OCI-LY1 (cell line): Measurements from ENCODE around the gene CNTN3.

Experiments used
- EZH2 ChIP-seq: fragments of 200-600 bp; sonication (generic), shearing (Covaris generic); IDR thresholded peaks from 2 replicates; pipeline ENCODE4 v1.8.0; 2017; ENCODE audit warnings: borderline replicate concordance, mixed run types, mild to moderate bottlenecking, antibody characterized with exemption, low read length, moderate library complexity, mixed read lengths
- TF ChIP-seq, protein P1 (sequence below): fragments of 200-600 bp; sonication (generic), shearing (Covaris generic); IDR thresholded peaks from 2 replicates; pipeline ENCODE4 v1.5.1; 2017; ENCODE audit warnings: mild to moderate bottlenecking, antibody characterized with exemption, low read length, moderate library complexity, mixed read lengths

DNA sequence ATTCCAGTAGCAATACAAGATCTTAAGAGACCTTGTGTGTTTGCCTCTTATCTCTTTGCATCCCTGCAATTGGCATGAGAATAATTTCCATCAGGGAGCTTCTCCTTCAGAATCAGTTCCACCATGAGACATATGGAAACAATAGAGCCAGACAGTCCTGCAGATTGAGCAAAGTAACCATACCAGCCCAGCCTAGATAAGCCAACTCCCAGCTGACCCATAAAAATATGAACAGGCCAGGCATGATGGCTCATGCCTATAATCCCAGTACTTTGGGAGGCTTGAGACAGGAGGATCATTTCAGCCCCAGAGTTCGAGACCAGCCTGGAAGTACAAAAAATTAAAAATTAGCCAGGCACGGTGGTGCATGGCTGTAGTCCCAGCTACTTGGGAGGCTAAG lies 12.7 kb downstream of the CNTN3 start:
- TF ChIP-seq, protein P1, sequence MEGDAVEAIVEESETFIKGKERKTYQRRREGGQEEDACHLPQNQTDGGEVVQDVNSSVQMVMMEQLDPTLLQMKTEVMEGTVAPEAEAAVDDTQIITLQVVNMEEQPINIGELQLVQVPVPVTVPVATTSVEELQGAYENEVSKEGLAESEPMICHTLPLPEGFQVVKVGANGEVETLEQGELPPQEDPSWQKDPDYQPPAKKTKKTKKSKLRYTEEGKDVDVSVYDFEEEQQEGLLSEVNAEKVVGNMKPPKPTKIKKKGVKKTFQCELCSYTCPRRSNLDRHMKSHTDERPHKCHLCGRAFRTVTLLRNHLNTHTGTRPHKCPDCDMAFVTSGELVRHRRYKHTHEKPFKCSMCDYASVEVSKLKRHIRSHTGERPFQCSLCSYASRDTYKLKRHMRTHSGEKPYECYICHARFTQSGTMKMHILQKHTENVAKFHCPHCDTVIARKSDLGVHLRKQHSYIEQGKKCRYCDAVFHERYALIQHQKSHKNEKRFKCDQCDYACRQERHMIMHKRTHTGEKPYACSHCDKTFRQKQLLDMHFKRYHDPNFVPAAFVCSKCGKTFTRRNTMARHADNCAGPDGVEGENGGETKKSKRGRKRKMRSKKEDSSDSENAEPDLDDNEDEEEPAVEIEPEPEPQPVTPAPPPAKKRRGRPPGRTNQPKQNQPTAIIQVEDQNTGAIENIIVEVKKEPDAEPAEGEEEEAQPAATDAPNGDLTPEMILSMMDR = no peak
- TF ChIP-seq EZH2 = no peak
